ENCODE results near the gene SLC37A1.

Gene SLC37A1

DNA sequence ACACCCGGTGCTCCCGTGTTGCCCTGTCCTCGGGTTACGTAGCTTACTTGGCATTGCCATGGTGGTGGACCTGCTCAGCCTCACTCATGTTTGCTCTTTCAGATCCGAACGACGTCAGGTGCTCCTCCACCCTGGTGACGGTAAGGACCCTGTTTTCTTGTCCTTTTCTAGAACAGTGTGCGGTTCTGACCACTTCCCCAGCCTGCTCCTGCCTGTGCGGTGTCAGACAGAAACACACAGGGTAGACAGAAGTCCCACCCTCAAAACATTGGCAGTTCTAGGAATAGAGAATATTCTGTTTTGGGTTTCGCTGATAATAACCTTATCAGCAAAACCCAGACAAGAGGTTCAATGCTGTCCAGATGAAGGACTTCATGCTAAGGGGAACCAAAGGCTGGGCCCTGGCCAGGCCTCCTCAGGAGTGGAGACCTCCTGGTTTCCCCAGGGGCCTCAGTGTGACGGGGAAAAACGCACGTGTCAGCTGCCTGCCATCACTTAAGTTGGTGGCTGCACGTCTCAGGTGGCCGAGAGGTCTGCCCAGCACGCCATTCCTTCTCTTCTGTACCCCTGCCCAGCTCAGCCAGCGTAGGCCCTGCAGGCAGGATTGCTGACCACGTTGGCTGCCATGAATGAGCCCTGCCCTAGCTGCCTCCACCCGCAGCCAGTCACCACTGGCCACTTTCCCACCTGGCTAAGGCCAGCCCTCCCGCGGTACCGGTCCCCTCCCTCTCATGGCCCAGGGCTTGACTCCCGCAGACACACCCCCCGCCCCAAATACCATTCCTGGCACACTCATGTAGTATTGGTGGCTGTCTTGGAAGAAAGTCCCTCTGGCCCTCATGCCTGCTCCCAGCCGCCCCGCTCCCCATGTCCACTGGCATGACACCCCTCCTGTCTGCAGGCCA lies 33.6 kb downstream of the SLC37A1 start:
- Mint-ChIP-seq H3K36me3 (ENCODE audit: insufficient read depth) (peaks cover 26% of the 10 kb centered on the region), H3K4me3 (no peak overlapping the region), H3K9me3 (no peaks in the 10 kb centered on the region), H3K27me3 (no peaks in the 10 kb centered on the region), H3K27ac (ENCODE audit: low read depth) (no peak overlapping the region), H3K4me1 (no peaks in the 10 kb centered on the region)
- ATAC-seq (replicated peaks; ENCODE audit: extremely low read depth, poor library complexity, severe bottlenecking) (no peak), DNase-seq (ENCODE audit: low spot score in 2 of 2) (no peak)

DNA sequence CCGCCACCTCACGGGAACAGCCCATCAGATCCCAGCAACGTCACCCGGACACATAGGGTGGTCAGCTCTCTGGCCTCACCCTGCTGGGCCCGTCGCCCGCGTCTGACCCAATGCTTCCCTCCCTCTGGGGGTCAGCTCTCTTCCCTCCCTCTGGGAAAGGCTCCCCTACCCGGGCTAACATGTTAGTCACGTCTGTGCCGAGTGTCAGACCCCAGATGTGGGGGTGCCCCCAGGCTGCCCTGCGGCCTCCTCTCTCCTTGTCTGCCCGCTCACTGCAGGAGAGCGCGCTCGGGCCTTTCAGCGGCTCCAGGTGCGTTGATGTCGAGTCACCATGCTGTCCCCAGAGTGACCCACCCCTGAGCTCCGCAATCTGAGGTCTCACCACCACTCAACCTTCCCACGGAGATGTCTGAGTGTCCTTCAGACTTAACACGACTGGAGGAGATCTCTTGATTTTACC lies 34.3 kb downstream of the SLC37A1 start:
- no peak for ATAC-seq (replicated peaks; ENCODE audit: extremely low read depth, poor library complexity, severe bottlenecking)
- H3K36me3 Mint-ChIP-seq (ENCODE audit: insufficient read depth) = peaks cover 26% of the 10 kb centered on the region
- no peak overlapping the region for H3K27ac Mint-ChIP-seq (ENCODE audit: low read depth)
- no peak overlapping the region for H3K4me3 Mint-ChIP-seq
- DNase-seq (ENCODE audit: low spot score in 2 of 2) = no peak
- H3K4me1 Mint-ChIP-seq = no peaks in the 10 kb centered on the region
- no peaks in the 10 kb centered on the region for H3K27me3 Mint-ChIP-seq
- H3K9me3 Mint-ChIP-seq = no peaks in the 10 kb centered on the region

DNA sequence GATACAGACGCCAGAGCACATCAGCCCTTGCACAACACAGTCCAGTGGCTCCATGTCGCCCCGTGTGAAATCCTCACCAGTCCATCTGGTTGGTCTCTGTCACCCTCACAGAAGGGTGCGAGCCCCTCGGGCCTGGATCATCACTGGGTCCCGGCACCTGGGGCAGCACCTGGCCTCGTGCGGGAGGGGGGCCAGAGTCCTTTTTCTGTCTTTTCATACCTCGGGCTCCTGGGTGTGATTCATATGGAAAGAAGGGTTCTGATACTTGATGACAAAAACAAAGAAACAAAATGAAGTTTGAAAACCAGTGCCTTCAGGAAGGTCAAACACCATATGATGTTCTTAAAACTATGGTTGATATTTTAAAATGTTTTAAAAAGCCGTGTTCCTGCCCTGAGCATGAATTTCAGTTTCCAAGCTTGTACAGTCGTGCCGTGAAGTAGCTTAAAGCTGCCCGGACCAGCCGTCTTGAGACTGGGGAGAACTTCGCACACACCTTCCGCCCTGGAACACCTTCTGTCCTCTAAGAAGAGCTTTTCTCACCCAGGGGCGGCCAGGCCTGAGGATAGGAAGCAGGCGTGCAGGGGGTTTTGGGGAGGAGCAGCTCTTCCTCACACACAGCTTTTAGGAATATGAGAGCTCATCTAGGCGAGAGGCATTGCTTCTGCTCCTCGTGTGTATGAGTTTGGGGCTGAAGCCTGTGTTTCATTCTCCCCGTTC lies 35.2 kb downstream of the SLC37A1 start:
- no peak for DNase-seq (ENCODE audit: low spot score in 2 of 2)
- Mint-ChIP-seq H3K9me3 (no peaks in the 10 kb centered on the region), H3K27ac (ENCODE audit: low read depth) (peak overlapping the region; percentile 55), H3K27me3 (no peaks in the 10 kb centered on the region), H3K4me3 (no peak overlapping the region), H3K36me3 (ENCODE audit: insufficient read depth) (peaks cover 22% of the 10 kb centered on the region), H3K4me1 (no peaks in the 10 kb centered on the region)
- ATAC-seq (replicated peaks; ENCODE audit: extremely low read depth, poor library complexity, severe bottlenecking) = no peak

DNA sequence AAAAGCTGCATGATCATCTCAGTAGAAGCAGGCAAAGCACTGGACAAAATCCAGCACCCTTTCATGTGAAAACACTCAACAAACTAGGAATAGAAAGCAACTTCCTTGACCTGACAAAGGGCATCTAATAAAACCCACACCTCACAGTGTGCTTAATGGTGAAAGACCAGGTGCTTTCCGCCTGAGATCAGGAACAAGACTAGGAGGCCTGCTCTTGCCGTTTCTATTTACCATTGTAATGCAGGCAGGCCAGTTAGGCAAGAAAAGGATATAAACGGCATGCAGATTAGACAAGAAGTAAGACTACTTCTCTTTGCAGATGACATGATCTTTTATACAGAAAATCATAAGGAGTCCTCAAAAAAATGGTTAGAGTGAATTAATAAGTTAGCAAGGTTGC lies 37.2 kb downstream of the SLC37A1 start:
- no peaks in the 10 kb centered on the region for H3K9me3 Mint-ChIP-seq
- ATAC-seq (replicated peaks; ENCODE audit: extremely low read depth, poor library complexity, severe bottlenecking) = no peak
- peaks cover 28% of the 10 kb centered on the region for H3K36me3 Mint-ChIP-seq (ENCODE audit: insufficient read depth)
- no peaks in the 10 kb centered on the region for H3K27me3 Mint-ChIP-seq
- no peak overlapping the region for H3K4me3 Mint-ChIP-seq
- H3K4me1 Mint-ChIP-seq = no peaks in the 10 kb centered on the region
- no peak for DNase-seq (ENCODE audit: low spot score in 2 of 2)
- H3K27ac Mint-ChIP-seq (ENCODE audit: low read depth) = no peak overlapping the region

DNA sequence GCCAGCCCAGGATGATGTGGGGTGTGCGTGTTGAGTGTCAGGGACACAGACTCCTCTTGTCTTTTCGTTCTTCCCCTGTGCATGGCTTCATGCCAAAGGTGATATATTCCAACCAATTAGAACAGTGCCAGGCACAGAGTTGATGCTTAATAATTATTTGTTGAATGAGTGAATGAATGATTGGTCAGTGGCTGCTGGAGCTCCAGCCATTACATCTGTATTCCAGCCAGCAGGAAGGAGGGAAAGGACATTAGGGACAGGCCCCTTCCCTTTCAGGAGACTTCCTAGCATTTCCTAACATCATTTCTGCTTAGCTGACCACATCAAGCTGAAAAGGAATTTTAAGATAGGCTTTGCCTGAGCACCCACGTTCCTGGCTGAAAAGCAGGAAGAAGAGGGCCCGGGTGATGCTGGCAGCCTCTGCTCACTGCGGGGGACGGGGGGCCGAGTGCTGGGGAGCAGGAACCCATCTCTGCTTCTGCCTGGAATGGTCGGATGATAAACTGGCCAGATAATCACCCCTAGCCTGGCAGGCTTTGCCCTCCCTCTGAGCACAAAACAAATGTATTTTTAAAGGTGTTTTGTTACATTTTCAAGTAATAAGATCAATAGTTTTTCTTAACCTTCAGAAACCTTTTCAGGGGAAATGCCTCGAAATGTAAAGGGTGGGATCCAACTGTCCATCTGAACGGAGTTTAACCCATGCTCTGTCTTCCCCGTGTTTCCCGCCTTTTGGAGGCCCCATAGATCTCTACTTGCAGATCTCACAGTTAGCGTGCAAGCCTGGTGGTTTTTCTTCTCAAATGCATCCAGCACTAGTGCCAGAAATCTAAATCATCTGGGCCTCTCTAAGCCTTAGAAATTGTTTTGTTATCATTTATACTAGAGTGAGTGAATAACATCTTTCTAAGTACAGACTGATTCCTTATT lies 39.0 kb downstream of the SLC37A1 start:
- ATAC-seq (replicated peaks; ENCODE audit: extremely low read depth, poor library complexity, severe bottlenecking) (no peak), DNase-seq (ENCODE audit: low spot score in 2 of 2) (no peak)
- no peaks in the 10 kb centered on the region for H3K4me1 Mint-ChIP-seq
- H3K27me3 Mint-ChIP-seq = no peaks in the 10 kb centered on the region
- H3K36me3 Mint-ChIP-seq (ENCODE audit: insufficient read depth) = peaks cover 35% of the 10 kb centered on the region
- H3K4me3 Mint-ChIP-seq = no peak overlapping the region
- H3K9me3 Mint-ChIP-seq = no peaks in the 10 kb centered on the region
- no peak overlapping the region for H3K27ac Mint-ChIP-seq (ENCODE audit: low read depth)

DNA sequence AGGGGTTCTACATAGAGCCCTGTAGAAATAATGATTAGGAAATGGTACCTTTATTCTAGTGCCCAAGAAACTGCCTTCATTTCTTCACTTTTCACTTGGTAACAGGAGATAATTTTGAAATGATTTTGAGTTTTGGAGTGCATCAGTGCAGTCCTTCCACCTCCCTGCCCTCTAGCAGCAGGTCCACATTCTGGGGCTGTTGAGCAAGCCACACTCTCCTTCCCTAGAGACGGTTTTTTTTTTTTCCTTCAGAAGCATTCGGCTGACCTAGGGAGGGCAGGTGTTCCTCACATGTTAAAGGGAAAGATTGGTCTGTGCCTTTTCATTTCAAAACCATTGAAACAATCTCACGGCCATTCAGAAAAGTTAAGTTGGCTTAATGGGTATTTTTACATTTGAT lies 39.8 kb downstream of the SLC37A1 start:
- DNase-seq (ENCODE audit: low spot score in 2 of 2) = no peak
- no peak for ATAC-seq (replicated peaks; ENCODE audit: extremely low read depth, poor library complexity, severe bottlenecking)
- peaks cover 35% of the 10 kb centered on the region for H3K36me3 Mint-ChIP-seq (ENCODE audit: insufficient read depth)
- no peaks in the 10 kb centered on the region for H3K27me3 Mint-ChIP-seq
- H3K4me1 Mint-ChIP-seq = no peaks in the 10 kb centered on the region
- H3K4me3 Mint-ChIP-seq = no peak overlapping the region
- no peaks in the 10 kb centered on the region for H3K9me3 Mint-ChIP-seq
- no peak overlapping the region for H3K27ac Mint-ChIP-seq (ENCODE audit: low read depth)

DNA sequence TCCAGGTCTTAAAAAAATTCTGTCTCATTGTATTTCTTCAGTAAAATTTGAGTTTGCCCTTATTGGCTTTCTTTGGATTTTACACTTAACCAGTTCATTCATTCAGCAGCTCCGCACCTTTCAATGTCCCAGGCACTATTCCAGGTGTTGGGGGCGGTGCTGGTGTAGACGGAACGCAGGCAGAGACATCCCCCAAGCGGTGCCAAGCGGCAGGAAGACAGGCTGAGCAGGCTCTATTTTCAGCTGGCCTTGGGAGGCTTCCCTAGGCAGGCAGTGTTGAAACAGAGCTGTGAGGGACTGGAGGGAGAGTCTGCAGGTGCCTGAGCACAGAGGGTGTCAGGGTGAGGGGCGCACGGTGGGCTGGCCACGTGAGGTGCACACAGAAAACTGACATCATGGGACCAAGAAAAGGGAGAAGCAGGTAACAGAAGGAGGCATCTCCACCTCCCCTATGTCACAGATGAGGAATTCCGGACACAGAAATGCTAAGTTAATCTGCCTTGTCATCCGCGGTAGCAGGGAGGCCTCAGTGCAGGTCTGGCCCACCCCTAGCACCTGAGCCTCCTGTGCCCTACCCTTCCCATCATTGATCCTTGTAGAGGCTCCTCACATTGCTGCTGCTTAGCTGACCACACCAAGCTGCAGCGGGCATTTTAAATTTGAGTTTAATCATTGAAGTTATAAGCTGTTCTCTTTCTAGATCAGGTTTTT lies 40.8 kb downstream of the SLC37A1 start:
- Mint-ChIP-seq H3K27me3 (no peaks in the 10 kb centered on the region), H3K4me1 (no peaks in the 10 kb centered on the region), H3K9me3 (no peaks in the 10 kb centered on the region), H3K27ac (ENCODE audit: low read depth) (no peak overlapping the region), H3K36me3 (ENCODE audit: insufficient read depth) (peaks cover 37% of the 10 kb centered on the region), H3K4me3 (no peak overlapping the region)
- DNase-seq (ENCODE audit: low spot score in 2 of 2) (no peak), ATAC-seq (replicated peaks; ENCODE audit: extremely low read depth, poor library complexity, severe bottlenecking) (no peak)

DNA sequence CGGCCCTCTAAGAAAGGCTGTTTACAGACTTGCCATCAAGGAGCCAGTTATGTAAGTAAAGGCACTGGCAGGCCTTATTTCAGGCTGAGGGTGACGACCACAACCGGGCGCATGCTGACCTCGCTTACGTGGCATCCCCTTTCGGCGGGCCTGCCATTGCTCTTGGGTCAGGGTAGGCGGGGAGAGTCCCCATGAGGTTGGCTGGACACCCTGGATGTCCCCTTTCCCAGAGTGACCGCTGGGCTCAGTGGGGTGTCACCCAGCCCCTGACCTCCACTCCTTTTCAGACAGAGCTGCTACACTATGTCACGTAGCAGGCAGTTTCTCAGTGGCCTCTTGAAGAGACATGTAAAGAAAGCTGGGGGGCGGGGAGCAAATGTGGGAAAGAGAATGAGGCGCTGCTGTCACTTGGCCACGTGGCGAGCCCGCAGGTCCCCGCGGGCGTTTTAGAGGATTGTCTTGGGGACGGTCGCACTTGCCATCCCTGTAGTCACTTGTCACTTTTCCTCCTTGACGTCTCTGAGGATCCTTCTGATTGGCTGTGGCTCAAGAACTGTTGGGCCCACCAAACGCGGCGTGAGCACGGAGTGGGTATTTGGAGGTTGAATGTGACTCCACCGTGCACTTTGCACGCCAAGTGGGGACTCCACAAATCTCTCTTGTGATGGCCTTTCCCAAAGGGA lies 42.2 kb downstream of the SLC37A1 start:
- Mint-ChIP-seq H3K4me3 (no peak overlapping the region), H3K9me3 (no peaks in the 10 kb centered on the region), H3K4me1 (no peaks in the 10 kb centered on the region), H3K27me3 (no peaks in the 10 kb centered on the region), H3K36me3 (ENCODE audit: insufficient read depth) (peaks cover 36% of the 10 kb centered on the region), H3K27ac (ENCODE audit: low read depth) (no peak overlapping the region)
- no peak for DNase-seq (ENCODE audit: low spot score in 2 of 2)
- no peak for ATAC-seq (replicated peaks; ENCODE audit: extremely low read depth, poor library complexity, severe bottlenecking)

DNA sequence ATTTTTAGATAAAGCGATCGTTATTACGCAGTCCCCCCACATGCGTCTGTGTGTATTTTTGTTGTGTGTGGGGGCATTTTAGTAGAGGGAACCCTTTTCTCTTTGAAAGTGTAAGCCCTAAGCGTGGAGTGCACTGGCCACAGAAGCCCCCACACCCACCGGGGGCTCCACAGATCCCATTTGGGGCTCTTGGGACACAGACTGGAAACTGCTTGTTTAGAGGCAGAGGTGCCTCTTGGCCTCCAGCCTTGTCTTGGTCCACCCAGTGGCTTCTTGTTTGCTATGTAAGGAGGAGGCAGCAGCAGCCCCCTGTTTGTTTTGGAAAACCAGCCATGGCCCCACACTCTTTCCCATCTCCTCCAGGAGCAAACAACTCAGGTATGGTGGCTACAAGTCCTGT lies 42.8 kb downstream of the SLC37A1 start:
- no peak for ATAC-seq (replicated peaks; ENCODE audit: extremely low read depth, poor library complexity, severe bottlenecking)
- no peaks in the 10 kb centered on the region for H3K4me1 Mint-ChIP-seq
- peaks cover 35% of the 10 kb centered on the region for H3K36me3 Mint-ChIP-seq (ENCODE audit: insufficient read depth)
- no peaks in the 10 kb centered on the region for H3K9me3 Mint-ChIP-seq
- no peak overlapping the region for H3K27ac Mint-ChIP-seq (ENCODE audit: low read depth)
- H3K4me3 Mint-ChIP-seq = no peak overlapping the region
- H3K27me3 Mint-ChIP-seq = no peaks in the 10 kb centered on the region
- DNase-seq (ENCODE audit: low spot score in 2 of 2) = no peak

DNA sequence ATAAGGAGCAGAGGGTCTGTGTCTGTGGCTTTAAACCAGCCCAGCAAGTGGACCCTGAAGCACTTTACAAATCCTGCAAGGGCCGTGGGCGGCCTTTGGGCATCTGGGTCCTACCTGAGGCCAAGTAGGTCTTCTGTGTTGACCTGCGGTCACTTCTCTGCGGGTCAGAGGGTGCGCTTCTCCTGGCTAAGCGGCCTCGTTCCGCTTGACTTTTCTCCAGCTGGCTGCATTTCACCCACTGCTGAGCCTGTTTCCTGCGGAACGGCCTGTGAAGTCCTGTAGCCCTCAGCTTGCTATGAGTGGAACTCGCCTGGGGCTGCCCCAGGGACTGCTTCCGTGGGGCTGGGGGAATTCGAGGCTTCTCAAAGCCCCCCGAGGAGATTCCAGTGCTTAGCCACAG lies 43.3 kb downstream of the SLC37A1 start:
- Mint-ChIP-seq H3K4me1 (no peaks in the 10 kb centered on the region), H3K27me3 (no peaks in the 10 kb centered on the region), H3K36me3 (ENCODE audit: insufficient read depth) (peaks cover 36% of the 10 kb centered on the region), H3K27ac (ENCODE audit: low read depth) (no peak overlapping the region), H3K9me3 (no peaks in the 10 kb centered on the region), H3K4me3 (no peak overlapping the region)
- DNase-seq (ENCODE audit: low spot score in 2 of 2) (no peak), ATAC-seq (replicated peaks; ENCODE audit: extremely low read depth, poor library complexity, severe bottlenecking) (no peak)

DNA sequence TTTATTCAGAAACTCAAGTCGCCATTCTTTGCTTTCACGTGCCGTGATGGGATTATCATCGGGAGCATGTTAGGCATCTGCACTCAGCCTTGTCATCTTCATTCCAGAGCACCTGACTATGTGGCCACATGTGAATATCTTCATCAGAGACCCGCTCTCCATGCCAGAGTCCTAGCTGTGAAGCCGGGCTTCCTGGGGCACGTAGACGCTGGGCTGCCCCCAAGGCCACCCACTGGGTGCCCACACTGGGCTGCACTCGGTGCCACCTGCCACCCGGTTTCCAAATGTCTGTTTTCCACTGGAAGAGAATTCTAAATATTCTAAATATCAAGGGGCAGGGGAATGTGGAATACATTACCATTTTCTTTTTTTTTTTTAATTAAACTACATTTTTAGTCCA lies 43.8 kb downstream of the SLC37A1 start:
- peaks cover 39% of the 10 kb centered on the region for H3K36me3 Mint-ChIP-seq (ENCODE audit: insufficient read depth)
- ATAC-seq (replicated peaks; ENCODE audit: extremely low read depth, poor library complexity, severe bottlenecking) = no peak

More for the DNA sequence above, 43.8 kb downstream of the SLC37A1 start:
- Mint-ChIP-seq H3K27ac (ENCODE audit: low read depth) (no peak overlapping the region), H3K4me1 (no peaks in the 10 kb centered on the region), H3K27me3 (no peaks in the 10 kb centered on the region), H3K9me3 (no peaks in the 10 kb centered on the region), H3K4me3 (no peak overlapping the region)
- DNase-seq (ENCODE audit: low spot score in 2 of 2) = no peak
